GM19238 (cell line): ENCODE results near the gene GTF3C4.

Source experiments
- DNase-seq: peaks from one replicate; pipeline ENCODE4 v3.0.0; 2011; ENCODE audit warnings: low spot score; ENCODE audit not compliant: insufficient read length

Gene GTF3C4

GRCh38 chr9:132647806-132648205, 22.5 kb upstream of the GTF3C4 start:
- no peak for DNase-seq

GRCh38 chr9:132648283-132648682, 22.0 kb upstream of the GTF3C4 start:
- DNase-seq: no peak

- DNase-seq: no peak
Measured at GRCh38 chr9:132648685-132649084, 21.6 kb upstream of the GTF3C4 start.

GRCh38 chr9:132651259-132651658, 19.0 kb upstream of the GTF3C4 start:
- DNase-seq: no peak

GRCh38 chr9:132656299-132656698, 14.0 kb upstream of the GTF3C4 start:
- no peak for DNase-seq

- DNase-seq: no peak
Measured at GRCh38 chr9:132662152-132662945, 7.9 kb upstream of the GTF3C4 start.

- no peak for DNase-seq
Measured at GRCh38 chr9:132663117-132663516, 7.1 kb upstream of the GTF3C4 start.

- DNase-seq: no peak
Measured at GRCh38 chr9:132663851-132664250, 6.4 kb upstream of the GTF3C4 start.

- DNase-seq: no peak
Measured at GRCh38 chr9:132669319-132669697, 956 bp upstream of the GTF3C4 start.

- DNase-seq: peak; percentile 86
Measured at GRCh38 chr9:132669698-132670456, 387 bp upstream of the GTF3C4 start, which contains the start of gene DDX31. Gene DDX31 (minus strand): TSS chr9:132669983. CDS start chr9:132669934, 49 bp downstream.

- no peak for DNase-seq
Measured at GRCh38 chr9:132671620-132672412, 1.6 kb downstream of the GTF3C4 start.

- no peak for DNase-seq
Measured at GRCh38 chr9:132672413-132672690, 2.1 kb downstream of the GTF3C4 start.

GRCh38 chr9:132673355-132673754, 3.1 kb downstream of the GTF3C4 start:
- DNase-seq: no peak

- no peak for DNase-seq
Measured at GRCh38 chr9:132674485-132674884, 4.2 kb downstream of the GTF3C4 start.

GRCh38 chr9:132677976-132678375, 7.7 kb downstream of the GTF3C4 start:
- DNase-seq: no peak

- DNase-seq: no peak
Measured at GRCh38 chr9:132679946-132680625, 9.8 kb downstream of the GTF3C4 start.

GRCh38 chr9:132681561-132681960, 11.3 kb downstream of the GTF3C4 start:
- no peak for DNase-seq

GRCh38 chr9:132683873-132684272, 13.6 kb downstream of the GTF3C4 start:
- no peak for DNase-seq

- DNase-seq: no peak
Measured at GRCh38 chr9:132690696-132691095, 20.4 kb downstream of the GTF3C4 start.

- no peak for DNase-seq
Measured at GRCh38 chr9:132694144-132694543, 23.9 kb downstream of the GTF3C4 start.

- DNase-seq: no peak
Measured at GRCh38 chr9:132697230-132697629, 27.0 kb downstream of the GTF3C4 start.

- DNase-seq: no peak
Measured at GRCh38 chr9:132698989-132699388, 28.7 kb downstream of the GTF3C4 start.
